Measurements from ENCODE around the gene ZNF776.

ZNF776 gene

DNA sequence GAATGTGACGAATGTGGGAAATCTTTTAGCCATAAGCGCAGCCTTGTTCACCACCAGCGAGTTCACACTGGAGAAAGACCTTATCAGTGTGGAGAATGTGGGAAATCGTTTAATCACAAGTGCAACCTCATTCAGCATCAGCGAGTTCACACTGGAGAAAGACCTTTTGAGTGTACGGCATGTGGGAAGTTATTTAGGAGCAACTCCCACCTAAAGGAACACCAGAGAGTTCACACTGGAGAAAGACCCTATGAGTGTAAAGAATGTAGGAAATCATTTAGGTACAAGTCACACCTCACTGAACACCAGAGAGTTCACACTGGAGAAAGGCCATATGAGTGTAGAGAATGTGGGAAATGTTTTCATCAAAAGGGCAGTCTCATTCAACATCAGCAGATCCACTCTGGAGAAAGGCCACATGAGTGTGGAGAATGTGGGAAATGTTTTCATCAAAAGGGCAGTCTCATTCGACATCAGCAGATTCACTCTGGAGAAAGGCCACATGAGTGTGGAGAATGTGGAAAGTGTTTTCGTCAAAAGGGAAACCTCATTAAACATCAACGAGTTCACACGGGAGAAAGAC, 7.6 kb downstream of the ZNF776 start:
- TF ChIP-seq EZH2phosphoT487 (IDR thresholded peaks at IDR 0.05; ENCODE audit: borderline replicate concordance): no peak
- TF ChIP-seq, protein P1, sequence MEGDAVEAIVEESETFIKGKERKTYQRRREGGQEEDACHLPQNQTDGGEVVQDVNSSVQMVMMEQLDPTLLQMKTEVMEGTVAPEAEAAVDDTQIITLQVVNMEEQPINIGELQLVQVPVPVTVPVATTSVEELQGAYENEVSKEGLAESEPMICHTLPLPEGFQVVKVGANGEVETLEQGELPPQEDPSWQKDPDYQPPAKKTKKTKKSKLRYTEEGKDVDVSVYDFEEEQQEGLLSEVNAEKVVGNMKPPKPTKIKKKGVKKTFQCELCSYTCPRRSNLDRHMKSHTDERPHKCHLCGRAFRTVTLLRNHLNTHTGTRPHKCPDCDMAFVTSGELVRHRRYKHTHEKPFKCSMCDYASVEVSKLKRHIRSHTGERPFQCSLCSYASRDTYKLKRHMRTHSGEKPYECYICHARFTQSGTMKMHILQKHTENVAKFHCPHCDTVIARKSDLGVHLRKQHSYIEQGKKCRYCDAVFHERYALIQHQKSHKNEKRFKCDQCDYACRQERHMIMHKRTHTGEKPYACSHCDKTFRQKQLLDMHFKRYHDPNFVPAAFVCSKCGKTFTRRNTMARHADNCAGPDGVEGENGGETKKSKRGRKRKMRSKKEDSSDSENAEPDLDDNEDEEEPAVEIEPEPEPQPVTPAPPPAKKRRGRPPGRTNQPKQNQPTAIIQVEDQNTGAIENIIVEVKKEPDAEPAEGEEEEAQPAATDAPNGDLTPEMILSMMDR (conservative IDR thresholded peaks at IDR 0.05; ENCODE audit: low read length): no peak
- Histone ChIP-seq H3K9me3 (ENCODE audit: insufficient read depth, low read depth, low read length) (peaks cover 34% of the 10 kb centered on the region; the same call in 1 of the 2 replicates), H3K4me2 (ENCODE audit: low read depth, low read length, poor library complexity, severe bottlenecking) (no peak overlapping the region), H3K4me3 (ENCODE audit: low read length, poor library complexity, severe bottlenecking) (no peak overlapping the region), H3K9ac (ENCODE audit: low read depth, low read length, poor library complexity, severe bottlenecking) (no peak overlapping the region), H3K36me3 (ENCODE audit: insufficient read depth, low read length) (peaks cover 50% of the 10 kb centered on the region), H3K79me2 (ENCODE audit: insufficient read depth, low read length) (peaks cover 20% of the 10 kb centered on the region), H3F3A (ENCODE audit: low read depth) (no peaks in the 10 kb centered on the region), H4K20me1 (ENCODE audit: insufficient read depth, low read length, poor library complexity, severe bottlenecking) (no peaks in the 10 kb centered on the region), H3K9me2 (replicated peaks; ENCODE audit: low read depth, low read length) (no peaks in the 10 kb centered on the region), H3K4me1 (ENCODE audit: insufficient read depth, low read length, poor library complexity, severe bottlenecking) (peaks cover under 1% of the 10 kb centered on the region), H2AFZ (ENCODE audit: low read length) (no peak overlapping the region), H3K27me3 (ENCODE audit: insufficient read depth, low read length, poor library complexity, severe bottlenecking) (no peaks in the 10 kb centered on the region)

DNA sequence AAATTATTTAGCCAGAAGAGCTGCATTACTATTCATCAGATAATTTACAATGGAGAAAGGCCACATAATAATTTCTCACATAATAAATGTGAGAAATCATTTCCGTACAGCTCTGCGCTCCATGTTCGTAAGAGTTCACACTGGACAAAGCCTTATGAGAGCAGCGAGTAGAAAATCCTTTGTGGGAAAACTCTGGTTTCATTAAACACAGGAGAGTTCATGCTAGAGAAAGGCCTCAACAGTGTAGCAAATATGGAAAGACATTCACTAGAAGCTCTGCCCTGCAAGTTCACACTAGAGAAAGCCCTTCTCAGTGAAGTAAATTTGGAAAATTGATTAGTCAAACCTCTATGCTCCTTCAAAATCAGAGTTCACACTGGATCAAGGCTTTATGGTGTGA, 8.4 kb downstream of the ZNF776 start:
- TF ChIP-seq EZH2phosphoT487 (IDR thresholded peaks at IDR 0.05; ENCODE audit: borderline replicate concordance): no peak
- TF ChIP-seq, protein P1 (conservative IDR thresholded peaks at IDR 0.05; ENCODE audit: low read length): no peak
- Histone ChIP-seq H3K4me2 (ENCODE audit: low read depth, low read length, poor library complexity, severe bottlenecking) (no peak overlapping the region), H3K9ac (ENCODE audit: low read depth, low read length, poor library complexity, severe bottlenecking) (no peak overlapping the region), H2AFZ (ENCODE audit: low read length) (no peak overlapping the region), H3K36me3 (ENCODE audit: insufficient read depth, low read length) (peaks cover 50% of the 10 kb centered on the region), H3F3A (ENCODE audit: low read depth) (no peaks in the 10 kb centered on the region), H3K4me3 (ENCODE audit: low read length, poor library complexity, severe bottlenecking) (no peak overlapping the region), H3K9me2 (replicated peaks; ENCODE audit: low read depth, low read length) (no peaks in the 10 kb centered on the region), H3K79me2 (ENCODE audit: insufficient read depth, low read length) (peaks cover 11% of the 10 kb centered on the region; the same call in 1 of the 2 replicates), H3K27me3 (ENCODE audit: insufficient read depth, low read length, poor library complexity, severe bottlenecking) (no peaks in the 10 kb centered on the region), H4K20me1 (ENCODE audit: insufficient read depth, low read length, poor library complexity, severe bottlenecking) (no peaks in the 10 kb centered on the region), H3K4me1 (ENCODE audit: insufficient read depth, low read length, poor library complexity, severe bottlenecking) (no peaks in the 10 kb centered on the region), H3K9me3 (ENCODE audit: insufficient read depth, low read depth, low read length) (peaks cover 34% of the 10 kb centered on the region; the same call in 1 of the 2 replicates)

DNA sequence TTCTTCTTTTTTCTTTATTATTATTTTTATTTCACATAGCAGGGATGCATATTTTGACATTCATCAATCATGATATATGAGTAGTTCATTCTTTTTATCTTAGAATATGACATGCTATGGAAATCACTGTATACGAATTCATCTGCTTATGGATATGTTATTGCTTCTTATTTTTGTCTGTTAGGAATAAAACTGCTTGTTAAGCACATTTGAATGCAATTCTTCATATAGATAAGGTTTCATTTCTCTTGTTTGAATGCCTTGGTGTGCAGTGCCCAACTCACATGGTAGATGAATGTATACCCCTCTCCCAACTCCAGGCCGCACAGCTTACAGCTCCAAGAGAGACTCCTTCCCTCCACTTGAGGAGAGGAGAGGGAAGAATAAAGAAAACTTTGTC, 11.3 kb downstream of the ZNF776 start:
- no peak overlapping the region for H3K4me3 ChIP-seq (ENCODE audit: low read length, poor library complexity, severe bottlenecking)
- no peak overlapping the region for H2AFZ ChIP-seq (ENCODE audit: low read length)
- H3K36me3 ChIP-seq (ENCODE audit: insufficient read depth, low read length): peaks cover 25% of the 10 kb centered on the region
- H3K9ac ChIP-seq (ENCODE audit: low read depth, low read length, poor library complexity, severe bottlenecking): no peak overlapping the region
- TF ChIP-seq, protein P1 (conservative IDR thresholded peaks at IDR 0.05; ENCODE audit: low read length): no peak
- no peak for TF ChIP-seq EZH2phosphoT487 (IDR thresholded peaks at IDR 0.05; ENCODE audit: borderline replicate concordance)
- H3K4me1 ChIP-seq (ENCODE audit: insufficient read depth, low read length, poor library complexity, severe bottlenecking): no peaks in the 10 kb centered on the region
- H3K9me2 ChIP-seq (replicated peaks; ENCODE audit: low read depth, low read length): no peaks in the 10 kb centered on the region
- H3K27me3 ChIP-seq (ENCODE audit: insufficient read depth, low read length, poor library complexity, severe bottlenecking): no peaks in the 10 kb centered on the region
- H3F3A ChIP-seq (ENCODE audit: low read depth): no peaks in the 10 kb centered on the region
- H3K79me2 ChIP-seq (ENCODE audit: insufficient read depth, low read length): no peaks in the 10 kb centered on the region
- H4K20me1 ChIP-seq (ENCODE audit: insufficient read depth, low read length, poor library complexity, severe bottlenecking): no peaks in the 10 kb centered on the region
- H3K4me2 ChIP-seq (ENCODE audit: low read depth, low read length, poor library complexity, severe bottlenecking): no peak overlapping the region
- peaks cover 24% of the 10 kb centered on the region; the same call in 1 of the 2 replicates for H3K9me3 ChIP-seq (ENCODE audit: insufficient read depth, low read depth, low read length)
